ENCODE data around the gene RPLP1. TPM values are rescaled to one million over a fixed set of nuclear protein-coding genes. Genes with fewer than 3 reads are reported as not detected.
"Not testable (repeated sequence)": the region's sequence is repeated elsewhere in the genome, so short reads cannot be mapped to it uniquely, and the experiment has no call there.

The RPLP1 gene
- total RNA-seq, 1 donor, result 922 TPM

GRCh38 chr15:69435985-69436384, 16.6 kb upstream of the RPLP1 start:
- peak in 1 of 3 donors; percentile 11 for DNase-seq (ENCODE audit: low read depth in 2 of 3, low spot score in 2 of 3)

DNA sequence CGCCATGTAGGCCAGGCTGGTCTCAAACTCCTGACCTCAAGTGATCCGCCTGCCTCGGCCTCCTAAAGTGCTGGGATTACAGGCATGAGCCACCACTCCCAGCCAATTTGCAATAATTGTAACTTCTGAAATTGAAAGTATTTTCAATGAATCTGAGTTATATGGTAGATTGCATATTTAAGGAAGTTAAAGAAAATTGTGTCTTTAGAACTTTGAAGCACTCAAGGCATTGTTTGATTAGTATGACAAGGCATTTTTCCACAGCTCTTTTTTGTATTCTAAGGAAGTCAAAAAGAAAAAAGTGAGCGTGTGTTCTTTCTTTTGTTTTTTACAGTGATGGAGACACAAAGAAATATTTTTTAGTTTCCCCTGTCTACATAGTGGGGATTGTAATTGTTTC, 15.7 kb upstream of the RPLP1 start:
- peak in 1 of 3 donors; percentile 68 for DNase-seq (ENCODE audit: low read depth in 2 of 3, low spot score in 2 of 3)

- no peak for DNase-seq (ENCODE audit: low read depth in 2 of 3, low spot score in 2 of 3)
Measured at GRCh38 chr15:69439623-69440022, 13.0 kb upstream of the RPLP1 start.

DNA sequence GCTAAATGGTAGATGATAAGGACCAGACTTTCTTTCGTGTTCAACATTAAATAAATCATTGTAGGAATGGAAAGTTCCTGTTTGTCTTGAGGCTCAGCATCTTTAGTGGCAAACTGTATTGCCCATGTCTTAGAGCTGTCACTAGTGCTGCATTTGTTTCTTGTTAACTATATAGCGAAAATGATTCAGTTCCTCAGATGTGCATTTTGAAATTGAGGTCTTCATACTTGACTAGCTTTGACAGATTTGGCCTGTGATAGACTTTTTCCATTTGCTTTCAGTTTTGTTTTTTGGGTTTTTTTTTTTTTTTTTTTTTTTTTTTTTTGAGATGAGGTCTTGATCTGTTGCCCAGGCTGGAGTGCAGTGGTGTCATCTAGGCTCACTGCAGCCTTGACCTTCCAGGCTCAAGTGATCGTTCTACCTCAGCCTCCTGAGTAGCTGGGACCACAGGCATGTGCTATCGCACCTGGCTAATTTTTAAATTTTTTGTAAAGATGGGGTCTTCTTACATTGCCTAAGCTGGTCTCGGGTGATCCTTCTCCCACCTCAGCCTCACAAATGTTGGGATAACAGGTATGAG, 9.5 kb upstream of the RPLP1 start:
- peak in 1 of 3 donors; percentile 20 for DNase-seq (ENCODE audit: low read depth in 2 of 3, low spot score in 2 of 3)

DNA sequence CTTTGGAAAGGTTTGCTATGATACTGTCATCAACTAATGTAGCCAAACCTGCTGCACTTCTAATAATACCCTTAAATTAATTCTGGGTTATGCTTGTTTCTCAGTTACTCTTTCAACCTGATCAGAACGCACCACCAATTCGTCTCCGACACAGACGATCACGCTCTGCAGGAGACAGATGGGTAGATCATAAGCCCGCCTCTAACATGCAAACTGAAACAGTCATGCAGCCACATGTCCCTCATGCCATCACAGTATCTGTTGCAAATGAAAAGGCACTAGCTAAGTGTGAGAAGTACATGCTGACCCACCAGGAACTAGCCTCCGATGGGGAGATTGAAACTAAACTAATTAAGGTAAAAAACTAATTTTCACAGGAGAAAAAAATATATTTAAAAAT, 7.9 kb upstream of the RPLP1 start:
- DNase-seq (ENCODE audit: low read depth in 2 of 3, low spot score in 2 of 3), result no peak

DNA sequence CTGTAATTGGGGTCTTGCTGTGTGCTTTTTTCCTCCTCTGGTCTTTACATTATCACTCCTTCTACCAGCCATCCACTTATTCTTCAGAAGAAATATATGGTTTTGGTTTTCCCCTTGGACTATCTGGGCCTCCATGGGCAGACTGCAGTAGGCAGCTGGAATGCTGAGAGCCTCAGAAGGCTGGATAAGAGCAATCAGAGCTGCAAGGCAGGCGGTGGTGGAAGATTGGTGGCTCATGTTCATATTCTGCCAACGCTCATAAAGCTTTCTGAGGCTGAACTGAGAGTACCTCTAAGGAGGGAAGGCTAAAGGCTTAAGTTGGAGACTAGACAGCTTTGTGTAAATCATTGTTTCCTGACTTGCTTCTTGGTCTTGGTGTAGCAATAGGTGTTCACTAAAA, 5.7 kb upstream of the RPLP1 start:
- DNase-seq (ENCODE audit: low read depth in 2 of 3, low spot score in 2 of 3), result no peak

DNA sequence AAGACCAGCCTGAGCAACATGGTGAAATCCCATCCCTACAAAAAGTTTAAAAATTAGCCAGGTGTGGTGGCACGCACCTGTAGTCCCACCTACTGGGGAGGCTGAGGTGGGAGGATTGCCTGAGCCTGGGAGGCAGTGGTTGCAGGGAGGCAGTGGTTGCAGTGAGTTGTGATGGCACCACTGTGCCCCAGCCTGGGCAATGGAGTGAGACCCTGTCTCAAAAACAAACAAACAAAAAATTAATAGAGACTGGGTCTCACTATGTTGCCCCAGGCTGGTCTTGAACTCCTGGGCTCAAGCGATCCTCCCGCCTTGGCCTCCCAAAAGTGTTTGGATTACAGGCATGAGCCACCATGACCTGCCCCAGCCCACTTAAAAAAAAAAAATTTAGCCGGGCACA, 2.4 kb upstream of the RPLP1 start:
- DNase-seq (ENCODE audit: low read depth in 2 of 3, low spot score in 2 of 3), result not testable (repeated sequence)

- no peak for DNase-seq (ENCODE audit: low read depth in 2 of 3, low spot score in 2 of 3)
Measured at GRCh38 chr15:69450968-69451695, 1.5 kb upstream of the RPLP1 start.

GRCh38 chr15:69451951-69452691, 497 bp upstream of the RPLP1 start:
- DNase-seq (ENCODE audit: low read depth in 2 of 3, low spot score in 2 of 3), result no peak

GRCh38 chr15:69454953-69455352, 2.3 kb downstream of the RPLP1 start:
- DNase-seq (ENCODE audit: low read depth in 2 of 3, low spot score in 2 of 3), result no peak

DNA sequence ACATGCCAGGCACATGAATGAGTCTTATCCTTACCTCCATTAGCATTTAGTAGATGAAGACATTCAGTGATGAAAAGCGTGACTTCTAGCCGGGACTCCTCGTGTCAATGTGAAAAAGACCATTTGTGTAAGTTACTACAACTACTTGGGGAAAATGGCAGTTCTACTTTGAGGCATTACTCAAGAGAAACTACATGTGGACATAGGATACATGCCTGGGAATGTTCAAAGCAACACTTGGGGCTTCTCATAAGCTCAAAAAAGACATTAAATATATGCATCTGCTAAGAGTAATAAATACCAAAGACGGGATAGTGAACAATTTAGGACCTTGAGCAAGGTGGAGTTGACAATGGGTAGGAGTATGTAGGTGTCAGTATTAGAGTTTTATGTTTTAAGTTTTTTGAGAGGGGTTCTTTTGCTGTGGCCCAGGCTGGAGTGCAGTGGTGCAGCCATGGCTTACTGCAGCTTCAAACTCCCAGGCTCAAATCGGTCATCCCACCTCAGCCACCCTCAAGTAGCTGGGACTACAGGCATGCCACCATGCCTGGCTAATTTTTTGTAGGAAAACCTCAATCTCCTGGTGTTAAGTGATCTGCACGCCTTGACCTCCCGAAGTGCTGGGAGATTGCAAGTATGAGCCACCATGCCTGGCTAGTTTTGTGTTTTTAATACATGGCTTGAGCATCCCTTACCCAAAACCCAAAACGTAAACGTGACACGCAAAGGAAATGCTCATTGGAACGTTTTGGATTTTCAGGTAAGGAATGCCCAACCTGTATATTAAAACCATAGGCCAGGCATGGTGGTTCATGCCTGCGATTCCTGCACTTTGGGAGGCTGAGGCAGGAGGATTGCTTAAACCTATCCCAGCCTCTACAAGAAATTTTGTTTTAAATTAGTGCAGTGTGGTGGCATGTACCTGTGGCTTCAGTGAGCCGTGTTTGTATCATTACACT, 3.9 kb downstream of the RPLP1 start:
- no peak for DNase-seq (ENCODE audit: low read depth in 2 of 3, low spot score in 2 of 3)

DNA sequence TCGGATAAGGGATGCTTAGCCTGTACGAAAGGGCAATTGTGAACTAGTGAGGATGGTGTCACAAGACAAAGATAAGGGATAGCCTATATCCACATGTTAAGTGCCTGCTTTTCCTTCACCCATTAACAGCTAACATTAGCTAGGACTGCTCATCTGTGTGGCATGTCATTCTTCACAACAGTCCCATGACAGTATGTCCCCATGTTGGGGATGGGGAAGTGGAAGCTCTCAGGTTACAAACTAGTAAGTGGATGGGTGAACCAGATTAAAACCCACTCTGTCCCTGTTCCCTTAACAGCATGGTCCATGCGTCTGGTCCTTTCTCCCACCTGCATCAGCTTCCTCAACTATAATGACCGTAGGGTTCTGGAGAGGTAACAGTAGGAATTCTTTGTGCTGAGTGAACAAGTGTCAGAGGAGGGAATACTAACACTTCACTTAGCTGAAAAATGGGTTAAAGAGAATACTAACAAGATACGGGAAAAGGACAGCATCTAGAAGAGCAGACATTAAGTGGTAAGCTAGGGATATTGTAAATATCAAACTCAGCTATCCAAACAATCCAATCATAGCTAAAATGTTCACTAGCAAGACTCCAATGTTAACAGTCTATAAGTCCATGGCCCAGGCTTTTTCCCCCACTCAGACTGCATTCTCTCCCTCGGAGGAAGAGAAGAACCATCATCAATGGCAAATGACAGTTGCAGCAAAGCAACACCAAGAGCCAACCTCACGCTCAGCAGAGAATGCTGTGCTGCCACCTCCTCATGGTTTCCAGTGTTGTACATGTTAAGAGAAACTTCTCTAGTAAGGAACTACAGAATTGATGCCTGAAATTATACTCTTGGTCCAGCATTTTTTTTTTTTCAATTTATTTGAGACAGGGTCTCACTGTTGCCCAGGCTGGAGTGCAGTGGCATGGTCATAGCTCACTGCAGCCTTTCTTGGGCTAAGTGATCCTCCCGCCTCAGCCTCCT, 5.0 kb downstream of the RPLP1 start:
- DNase-seq (ENCODE audit: low read depth in 2 of 3, low spot score in 2 of 3), result no peak

DNA sequence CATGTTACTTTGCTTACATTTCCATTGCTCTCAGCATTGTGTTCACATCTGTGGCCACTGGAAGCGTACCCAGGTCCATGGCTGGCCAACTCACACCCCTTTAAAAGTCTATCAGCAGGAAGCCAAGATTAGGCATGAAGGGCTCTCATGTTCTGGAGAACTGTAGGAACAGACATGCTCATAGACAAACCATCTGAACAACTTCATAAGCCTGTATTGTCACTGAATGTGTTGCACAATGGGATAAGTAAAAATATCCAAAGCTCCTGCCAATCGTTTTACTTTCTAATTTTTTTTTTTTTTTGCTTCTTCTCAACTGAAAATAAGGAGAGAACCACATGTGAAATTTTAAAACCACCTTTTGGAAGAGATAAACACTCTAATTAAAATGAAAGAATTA, 6.4 kb downstream of the RPLP1 start:
- no peak for DNase-seq (ENCODE audit: low read depth in 2 of 3, low spot score in 2 of 3)

DNA sequence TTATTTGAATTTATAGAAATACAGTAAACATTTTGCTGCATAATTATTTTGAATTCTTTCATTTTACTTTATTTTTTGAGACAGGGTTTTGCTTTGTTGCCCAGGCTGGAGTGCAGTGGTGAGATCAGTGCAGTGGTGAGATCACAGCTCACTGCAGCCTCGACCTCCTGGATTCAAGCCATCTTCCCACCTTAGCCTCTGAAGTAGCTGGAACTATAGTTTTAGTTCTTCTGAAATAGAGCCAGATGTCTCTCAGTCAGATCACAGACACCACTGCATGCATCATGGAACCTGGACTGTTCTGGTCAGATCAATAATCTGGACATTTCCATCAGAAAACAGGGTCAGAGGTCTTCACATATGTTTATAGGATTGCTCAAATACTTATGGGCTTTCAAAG, 7.9 kb downstream of the RPLP1 start:
- no peak for DNase-seq (ENCODE audit: low read depth in 2 of 3, low spot score in 2 of 3)

DNA sequence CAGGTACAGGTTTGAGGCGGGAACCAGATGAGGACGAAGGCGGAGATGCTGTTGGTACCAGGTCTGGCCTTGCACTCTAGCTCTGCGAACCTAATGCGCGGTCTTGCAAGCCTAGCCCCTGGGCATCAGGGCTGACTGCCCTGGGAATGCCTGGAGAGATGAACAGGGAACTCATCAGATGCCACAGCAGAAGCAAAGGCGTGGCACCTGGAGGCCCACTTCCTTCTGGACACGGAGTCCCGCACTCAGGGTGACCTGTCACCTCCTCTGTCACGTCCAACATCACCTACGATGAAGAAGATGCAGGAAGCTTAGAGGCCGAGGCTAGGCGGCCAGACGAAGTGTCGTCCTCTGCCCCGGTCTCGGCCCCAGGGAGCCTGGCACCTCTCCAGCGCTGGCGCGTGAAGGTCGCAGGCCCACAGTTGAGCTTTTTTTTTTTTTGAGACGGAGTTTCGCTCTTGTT, 9.4 kb downstream of the RPLP1 start:
- no peak for DNase-seq (ENCODE audit: low read depth in 2 of 3, low spot score in 2 of 3)

- peak; percentile 79 to 97 (median 94) for DNase-seq (ENCODE audit: low read depth in 2 of 3, low spot score in 2 of 3)
Measured at GRCh38 chr15:69462493-69463181, 10.0 kb downstream of the RPLP1 start.

DNA sequence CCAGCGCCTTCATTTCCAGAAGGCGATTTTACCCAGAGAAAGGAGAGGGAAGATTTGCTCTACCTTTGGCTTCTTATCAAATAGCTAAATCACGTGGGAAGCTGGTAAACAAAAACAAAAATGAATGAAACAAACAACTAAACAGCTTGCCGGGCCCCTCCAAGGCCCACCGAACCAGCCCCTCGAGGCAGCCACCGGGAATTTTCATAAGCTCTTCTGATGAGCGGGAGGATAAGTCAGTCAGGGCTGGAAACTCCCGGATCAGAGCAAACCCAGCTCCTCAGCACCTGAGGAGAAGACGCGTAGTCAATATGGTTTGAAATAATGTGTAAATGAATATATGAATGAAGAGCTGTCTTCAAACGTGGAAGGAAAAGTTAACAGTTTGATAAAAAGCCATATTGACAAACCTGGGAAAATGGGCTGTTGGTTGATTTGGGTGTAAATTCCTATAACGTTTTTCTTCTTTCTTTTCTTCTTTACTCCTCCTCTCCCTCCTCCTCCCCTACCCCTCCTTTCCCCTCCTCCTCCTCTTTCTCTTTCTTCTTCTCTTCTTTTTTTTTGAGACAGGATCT, 10.7 kb downstream of the RPLP1 start:
- DNase-seq (ENCODE audit: low read depth in 2 of 3, low spot score in 2 of 3), result no peak

GRCh38 chr15:69465253-69465652, 12.6 kb downstream of the RPLP1 start:
- DNase-seq (ENCODE audit: low read depth in 2 of 3, low spot score in 2 of 3), result no peak

DNA sequence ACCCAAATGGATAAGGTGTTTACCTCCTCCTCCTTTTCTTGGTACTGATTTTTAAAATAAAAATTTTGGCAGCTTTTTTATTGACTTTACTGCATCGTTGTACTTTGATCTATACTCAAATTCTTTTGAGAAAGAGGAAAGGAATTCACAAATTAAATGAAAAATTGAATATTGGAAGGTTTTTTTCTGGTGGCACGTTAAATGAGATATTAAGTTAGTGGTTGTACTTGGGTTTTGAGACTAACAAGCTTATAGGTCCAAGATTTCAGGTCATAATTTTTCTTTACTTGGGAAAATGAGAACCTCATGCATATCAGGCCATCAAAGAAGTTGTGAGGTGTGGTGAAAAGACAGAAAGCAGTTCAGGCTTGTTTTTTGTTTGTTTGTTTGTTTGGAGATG, 14.1 kb downstream of the RPLP1 start:
- DNase-seq (ENCODE audit: low read depth in 2 of 3, low spot score in 2 of 3), result no peak
